ENCODE results near the gene POMGNT2.

POMGNT2 gene

DNA sequence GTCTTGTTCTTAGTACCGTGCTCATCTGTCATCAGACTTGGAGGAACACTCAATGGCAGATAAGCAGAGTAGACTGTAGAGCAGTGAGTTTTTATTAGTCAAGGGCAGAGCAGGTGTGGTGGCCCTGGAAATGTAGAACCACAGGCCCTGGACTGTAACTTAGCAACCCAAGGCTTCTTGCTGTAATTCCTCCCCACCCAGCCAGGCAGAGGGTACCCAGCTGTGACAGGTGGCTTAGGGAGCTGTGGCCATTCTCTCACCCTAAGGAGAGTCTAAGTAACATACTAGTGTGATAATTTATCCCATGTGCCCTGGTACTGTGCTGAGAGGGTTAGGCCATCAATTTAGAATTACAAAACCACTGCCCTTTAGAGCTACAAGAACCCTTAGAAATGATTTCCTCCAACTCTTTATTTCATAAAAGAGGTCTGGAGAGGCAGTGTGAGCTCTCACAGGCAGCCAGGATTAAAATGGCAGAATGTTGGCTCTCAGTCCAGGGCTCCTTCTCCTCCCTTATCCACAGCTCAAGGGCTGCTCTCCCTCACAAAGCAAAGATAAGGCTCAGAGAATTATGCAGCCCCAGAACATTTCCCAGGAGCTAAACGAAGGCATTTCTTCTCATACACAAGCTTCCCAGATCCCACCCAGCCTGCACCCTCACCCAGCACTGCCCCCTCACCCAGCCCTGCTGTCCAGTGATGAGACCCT lies 3.0 kb downstream of the POMGNT2 start:
- DNase-seq (ENCODE audit: low spot score), result no peak

DNA sequence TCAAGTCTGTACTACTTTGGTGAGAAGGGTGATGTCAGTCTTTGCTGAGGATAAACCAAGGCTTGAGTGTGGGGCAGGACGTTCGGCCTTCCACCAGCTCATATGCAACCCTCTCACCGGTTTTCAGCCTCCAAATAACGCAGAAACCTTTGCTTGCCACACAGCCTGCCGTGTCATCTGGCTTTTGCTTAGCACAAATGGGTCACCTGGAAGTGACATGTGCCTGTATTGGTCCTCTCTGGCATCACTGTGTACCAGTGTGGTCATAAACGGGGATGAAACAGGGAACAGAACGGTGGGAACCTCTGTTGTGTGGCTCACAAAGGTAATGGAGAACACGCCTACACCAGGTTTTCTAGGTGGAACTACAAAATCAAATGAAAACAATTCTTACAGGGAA lies 7.1 kb downstream of the POMGNT2 start:
- DNase-seq (ENCODE audit: low spot score), result no peak

DNA sequence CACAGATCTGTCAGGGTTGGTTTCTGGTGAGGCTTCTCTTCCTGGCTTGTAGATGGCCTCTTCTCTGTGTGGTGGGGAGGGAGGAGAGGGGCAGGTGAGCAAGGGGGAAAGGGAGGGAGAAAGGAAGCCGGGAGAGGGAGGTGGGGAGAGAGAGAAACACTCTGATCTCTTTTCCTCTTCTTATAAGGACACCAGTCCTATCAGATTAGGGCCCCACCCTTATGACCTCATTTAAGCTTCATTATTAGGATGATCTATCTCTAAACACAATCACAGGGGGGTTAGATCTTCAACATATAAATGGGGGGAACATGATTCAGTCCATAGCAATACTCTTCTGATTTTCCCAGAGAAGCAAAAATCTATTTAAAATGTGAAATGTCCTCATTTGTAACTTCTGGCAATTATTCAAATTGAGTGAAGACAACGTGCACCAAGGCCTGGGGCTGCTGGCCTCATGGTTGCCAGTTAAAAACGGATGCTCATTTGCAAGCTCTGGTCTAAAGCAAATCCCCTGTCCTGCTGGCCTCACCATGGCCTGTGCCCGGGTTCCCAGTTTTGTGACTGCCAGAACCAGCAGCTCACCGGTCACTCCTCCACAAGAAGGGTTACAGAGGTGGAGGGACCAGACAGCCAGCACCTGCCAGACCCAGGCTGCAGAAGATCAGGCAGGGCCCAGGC lies 8.3 kb downstream of the POMGNT2 start:
- no peak for DNase-seq (ENCODE audit: low spot score)

DNA sequence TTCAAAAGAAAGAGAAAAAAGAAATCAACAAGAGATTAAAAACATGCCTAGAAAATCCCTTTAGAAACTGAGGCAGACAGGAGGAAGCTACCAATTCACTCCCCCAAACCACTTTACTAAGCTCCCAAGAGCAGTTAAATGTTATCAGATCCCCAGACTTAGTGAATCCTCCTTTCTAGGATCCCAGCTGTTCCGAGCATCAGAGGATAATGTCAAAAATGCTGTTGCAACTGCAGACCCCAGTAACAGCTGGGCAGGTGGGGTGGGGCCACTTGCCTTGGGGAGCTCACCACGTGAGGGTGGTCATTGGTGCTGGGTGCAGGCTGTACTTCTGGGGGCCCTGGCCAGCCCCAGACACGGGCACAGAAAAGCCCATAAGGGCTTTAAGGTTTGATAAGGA lies 9.1 kb downstream of the POMGNT2 start:
- no peak for DNase-seq (ENCODE audit: low spot score)

DNA sequence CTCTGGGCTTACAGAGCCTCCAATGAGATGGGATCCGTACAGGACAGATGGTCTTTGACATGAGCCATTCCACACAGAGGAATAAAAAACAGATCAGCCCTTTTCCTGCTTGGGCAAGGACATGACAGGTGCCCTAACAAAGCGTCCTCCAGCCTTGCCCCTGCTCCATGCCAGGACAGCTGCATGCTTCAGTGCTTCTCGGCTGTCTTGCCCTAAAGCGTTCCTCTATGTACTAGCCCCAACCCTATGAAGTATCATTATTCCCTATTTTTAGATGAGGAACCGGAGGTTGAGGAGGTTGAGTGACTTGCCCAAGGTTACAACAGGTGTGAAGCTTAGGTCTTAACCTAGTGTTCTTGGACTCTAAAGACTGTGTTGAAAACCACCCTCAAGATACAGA lies 10.5 kb downstream of the POMGNT2 start:
- no peak for DNase-seq (ENCODE audit: low spot score)

DNA sequence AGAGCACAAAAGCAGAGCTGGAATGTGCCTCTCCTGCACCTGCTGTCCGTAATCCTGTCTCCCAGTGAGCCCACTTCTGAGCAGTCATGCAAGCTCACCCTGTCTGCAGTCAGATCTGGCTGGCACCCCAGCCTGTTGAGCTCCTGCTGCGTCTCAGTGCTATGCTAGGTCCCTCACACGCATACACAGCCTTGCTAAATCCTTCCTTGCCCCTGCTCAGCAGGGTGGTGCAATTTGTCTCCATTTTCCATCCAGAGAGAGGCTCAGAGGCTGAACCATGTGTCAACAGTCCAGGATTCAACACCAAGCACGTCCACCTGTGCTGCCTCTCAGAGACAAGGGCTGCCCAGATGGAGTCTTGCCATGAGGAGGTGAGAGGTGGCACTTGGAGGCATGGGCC lies 11.0 kb downstream of the POMGNT2 start:
- no peak for DNase-seq (ENCODE audit: low spot score)

DNA sequence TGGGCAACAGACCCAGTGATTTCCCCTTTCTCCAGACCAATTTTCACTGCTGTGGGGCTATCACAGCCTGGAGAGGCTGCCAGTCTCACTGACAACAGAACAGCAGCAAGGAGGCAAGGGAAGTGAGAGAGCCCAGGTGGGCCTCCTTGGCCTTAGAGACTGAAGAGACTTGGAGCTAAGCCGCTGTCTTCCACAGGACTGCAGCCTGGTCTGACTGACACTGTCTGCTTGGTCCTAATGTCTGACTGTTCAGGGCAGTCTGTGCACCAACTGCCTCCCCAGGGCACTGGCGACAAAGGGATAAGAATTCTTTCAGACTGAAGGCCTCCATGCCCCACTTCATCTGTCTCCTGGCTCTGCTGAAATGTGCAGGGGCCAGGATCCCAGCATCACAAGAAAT lies 11.5 kb downstream of the POMGNT2 start:
- DNase-seq (ENCODE audit: low spot score), result no peak

DNA sequence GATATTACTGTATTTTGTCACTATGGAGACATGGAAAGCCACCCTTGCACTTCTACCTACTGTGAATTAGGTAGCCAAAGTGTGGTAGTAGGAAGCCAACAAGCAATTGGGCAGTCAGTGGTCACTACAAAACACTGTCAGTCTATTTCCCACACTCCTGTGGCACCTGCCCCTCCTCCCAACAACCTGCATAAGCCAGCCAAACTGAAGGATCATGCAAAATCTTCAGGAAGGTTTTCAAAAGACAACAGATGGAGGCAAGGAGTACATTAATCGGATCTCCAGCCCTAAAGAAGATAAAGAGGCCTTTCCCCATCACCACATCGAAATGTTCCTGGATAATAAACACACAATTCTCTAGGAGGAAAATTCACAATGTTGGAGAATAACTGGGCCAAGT lies 11.9 kb downstream of the POMGNT2 start:
- no peak for DNase-seq (ENCODE audit: low spot score)

DNA sequence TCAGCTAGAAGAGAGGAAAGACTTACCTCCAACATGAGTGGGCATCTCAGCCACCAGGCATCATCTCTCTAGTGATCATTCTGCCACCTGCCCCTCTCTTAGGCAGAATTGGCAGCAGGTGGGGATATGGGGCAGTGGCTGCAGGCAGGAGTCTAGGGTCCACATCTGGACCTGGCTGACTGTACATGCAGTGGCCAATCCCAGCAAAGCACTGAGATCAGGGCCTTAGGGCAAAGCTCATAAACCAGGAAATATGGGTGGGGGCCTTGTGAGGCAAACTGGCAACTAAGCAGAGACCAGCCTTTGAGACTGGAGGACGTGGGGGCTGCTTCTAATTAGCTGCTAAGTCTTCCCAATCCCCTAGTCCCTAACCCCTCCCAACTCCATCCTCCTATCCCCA lies 12.9 kb downstream of the POMGNT2 start:
- DNase-seq (ENCODE audit: low spot score), result no peak

DNA sequence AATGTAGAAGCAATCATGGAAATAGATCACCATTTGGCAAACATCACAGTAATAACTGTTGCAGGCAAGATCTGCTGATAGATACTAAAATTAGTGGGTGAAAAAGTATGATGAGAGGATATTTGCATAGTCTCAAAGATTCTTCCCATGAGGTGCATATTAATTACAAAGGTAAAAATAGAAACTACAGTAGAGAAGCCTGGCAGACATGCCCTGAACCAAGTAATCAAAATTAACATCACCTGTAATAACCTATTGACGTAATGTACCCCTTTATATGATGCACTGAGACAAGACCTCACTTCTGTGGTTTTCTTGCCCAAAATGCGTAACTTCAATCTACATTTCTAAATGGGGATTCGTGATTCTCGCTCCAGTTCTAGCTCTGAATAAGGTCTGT lies 14.4 kb downstream of the POMGNT2 start:
- DNase-seq (ENCODE audit: low spot score), result no peak

DNA sequence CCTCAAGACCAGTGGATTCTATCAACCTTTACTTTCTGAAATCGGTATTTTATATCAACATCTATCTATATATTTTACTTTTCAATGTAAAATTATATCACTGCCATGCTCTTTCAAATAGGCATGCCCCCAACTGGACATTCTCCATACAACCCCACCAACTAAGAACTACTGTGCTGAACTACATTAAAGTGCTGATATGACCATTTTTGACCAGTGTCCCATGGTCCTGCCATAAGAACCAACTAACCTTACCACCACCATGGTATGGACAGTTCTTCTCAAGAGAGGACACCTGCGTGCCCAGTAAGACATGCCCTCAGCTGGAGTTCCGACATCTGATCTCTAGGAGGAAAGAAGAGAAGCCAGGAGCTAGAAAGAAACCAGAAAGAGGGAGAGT lies 15.6 kb downstream of the POMGNT2 start:
- no peak for DNase-seq (ENCODE audit: low spot score)

DNA sequence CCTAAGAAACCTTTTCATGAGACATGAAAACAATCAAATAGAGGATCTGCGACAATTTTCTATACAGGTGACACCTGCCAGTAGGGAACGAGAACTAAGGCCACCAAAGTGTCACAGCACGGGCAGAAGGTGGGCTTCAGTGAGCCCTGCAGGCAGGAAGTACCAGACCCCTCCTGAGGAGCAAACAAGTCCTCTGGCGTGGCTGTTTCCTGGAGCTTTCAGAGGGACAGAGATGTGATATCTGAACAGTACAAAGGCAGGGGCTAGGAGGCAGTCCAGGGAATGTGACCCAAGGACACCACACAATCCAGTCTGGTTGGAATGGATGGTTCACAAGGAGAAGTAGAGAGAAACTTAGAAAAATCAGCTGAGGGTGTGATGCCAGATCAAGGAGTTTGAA lies 16.8 kb downstream of the POMGNT2 start:
- no peak for DNase-seq (ENCODE audit: low spot score)

DNA sequence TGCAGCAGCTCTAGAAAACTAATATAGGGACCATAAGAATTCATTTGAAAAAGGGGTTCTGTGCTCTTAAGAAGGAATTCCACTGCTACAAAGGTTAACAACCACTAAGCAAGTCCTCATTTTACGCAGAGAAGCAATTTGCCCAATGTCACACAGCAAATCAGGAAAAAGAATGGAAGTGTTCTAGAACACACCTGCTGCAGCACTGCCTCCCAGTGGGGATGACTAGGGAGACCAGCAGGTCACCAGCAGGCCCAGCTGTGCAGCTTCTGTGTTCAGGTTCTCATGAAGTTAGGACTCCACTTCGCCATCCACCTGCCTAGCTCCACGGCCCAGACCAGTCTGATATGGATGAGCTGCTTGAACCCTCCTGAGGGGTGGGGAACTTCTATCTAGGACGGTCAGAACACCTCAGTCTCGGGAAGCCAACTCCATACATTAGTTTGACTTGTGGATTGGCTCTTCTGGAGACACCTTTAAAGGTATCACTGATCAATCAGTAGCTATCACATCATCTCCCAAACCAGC lies 18.6 kb downstream of the POMGNT2 start:
- no peak for DNase-seq (ENCODE audit: low spot score)

DNA sequence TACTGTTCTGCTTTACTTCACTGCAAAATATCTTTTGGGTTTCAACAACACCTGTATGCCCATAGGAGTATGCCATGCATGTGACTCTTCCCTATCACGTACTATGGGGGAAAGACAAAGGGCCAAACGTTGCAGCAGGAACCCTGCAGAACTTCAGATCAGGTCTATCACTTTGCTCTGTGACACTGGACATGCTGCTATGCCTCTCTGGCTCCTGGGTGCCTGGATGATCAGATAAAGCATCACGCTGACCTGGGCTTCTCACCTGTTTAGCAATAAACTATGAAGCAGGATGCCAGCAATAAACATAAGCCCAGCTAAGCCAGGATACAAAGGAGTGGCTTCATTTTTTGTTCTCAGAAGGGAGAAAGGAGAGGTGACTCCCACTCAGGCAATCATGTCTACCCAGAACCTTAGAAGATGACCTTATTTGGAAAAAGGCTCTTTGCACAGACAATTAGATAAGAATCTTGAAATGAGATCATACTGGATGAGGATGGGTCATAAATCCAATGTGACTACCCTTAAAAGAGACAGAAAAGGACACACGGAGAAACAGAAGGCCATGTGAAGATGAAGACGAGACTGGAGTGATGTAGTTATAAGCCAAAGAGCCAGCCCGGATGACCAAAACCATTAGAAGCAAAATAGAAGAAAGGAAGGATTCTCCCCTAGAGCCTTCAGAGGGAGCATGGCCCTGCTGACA lies 19.3 kb downstream of the POMGNT2 start:
- no peak for DNase-seq (ENCODE audit: low spot score)

DNA sequence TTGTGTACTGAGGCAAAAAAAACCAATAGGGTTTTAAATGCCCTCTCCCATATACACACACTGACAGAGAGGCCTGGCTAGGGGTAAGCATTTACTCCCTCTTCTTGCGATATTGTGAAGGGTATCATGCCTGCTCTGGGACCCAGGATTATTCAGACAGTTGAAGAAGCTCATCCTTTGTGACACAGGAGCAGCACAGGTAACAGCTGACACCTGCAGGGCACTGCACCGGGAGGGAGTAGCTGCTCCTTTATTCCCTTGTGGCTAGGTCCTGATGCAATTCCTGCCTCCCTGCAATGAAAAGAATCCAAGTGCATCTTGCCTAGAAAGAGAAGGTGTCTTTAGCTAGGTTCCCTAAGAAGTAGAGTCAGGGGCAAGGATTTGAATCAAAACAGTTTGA lies 23.4 kb downstream of the POMGNT2 start:
- DNase-seq (ENCODE audit: low spot score), result no peak

DNA sequence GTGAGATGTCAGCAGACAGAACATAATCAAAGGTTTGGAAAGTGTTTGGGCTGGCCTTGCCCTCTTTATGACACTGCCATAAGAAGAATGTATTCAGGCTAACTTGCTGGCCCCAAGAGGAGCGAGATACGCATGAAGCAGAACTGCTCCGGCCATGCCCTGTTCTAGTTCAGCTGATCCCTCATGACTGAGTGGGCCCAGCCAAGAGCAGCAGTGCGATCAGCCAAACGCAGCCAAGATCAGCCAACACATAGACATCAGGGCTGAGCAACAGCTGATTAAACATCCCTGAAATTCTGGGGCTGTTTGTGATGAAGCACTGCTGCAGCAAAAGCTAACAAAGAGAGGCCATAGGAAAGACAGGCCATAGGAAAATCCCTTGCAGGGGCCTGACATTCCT lies 24.1 kb downstream of the POMGNT2 start:
- DNase-seq (ENCODE audit: low spot score), result no peak

DNA sequence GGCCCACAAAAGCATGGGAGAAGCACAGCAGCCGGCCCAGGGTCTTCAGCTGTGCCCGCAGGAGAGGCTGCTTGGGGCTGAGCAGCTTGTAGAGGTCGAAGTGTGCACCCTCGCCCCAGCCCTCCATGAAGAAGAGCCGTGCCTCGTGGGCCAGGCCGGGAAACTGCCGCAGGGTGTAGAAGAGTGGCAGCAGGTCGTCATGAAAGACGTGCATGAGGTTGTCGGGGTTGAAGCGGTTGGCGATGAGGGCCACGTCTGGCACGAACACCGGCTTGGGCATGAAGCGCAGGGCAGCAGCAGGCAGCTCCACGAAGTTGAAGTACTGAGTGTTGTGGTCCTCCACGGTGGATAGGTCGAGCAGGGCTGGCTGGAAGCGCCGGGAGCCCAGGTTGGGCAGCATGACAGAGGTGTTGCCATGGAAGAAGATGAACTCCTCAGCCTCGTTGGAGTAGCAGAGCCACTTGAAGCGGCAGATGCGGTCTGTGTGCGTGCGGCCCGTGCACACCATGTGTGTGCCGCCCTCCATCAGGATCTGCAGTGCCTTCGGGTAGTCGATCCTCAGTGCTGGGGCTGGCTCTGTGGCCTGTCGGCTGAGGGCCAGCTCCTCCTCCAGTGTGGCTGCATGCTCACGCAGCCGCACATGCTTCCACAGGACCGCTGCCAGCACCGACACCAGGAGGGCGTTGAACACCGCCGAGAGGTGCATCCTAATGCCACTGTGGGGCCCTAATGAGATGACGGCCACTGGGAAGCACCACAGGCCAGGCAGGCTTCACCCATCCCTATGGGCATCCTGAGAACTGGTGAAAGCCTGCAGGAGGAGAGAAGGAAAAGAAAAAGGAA lies 24.9 kb downstream of the POMGNT2 start:
- no peak for DNase-seq (ENCODE audit: low spot score)

DNA sequence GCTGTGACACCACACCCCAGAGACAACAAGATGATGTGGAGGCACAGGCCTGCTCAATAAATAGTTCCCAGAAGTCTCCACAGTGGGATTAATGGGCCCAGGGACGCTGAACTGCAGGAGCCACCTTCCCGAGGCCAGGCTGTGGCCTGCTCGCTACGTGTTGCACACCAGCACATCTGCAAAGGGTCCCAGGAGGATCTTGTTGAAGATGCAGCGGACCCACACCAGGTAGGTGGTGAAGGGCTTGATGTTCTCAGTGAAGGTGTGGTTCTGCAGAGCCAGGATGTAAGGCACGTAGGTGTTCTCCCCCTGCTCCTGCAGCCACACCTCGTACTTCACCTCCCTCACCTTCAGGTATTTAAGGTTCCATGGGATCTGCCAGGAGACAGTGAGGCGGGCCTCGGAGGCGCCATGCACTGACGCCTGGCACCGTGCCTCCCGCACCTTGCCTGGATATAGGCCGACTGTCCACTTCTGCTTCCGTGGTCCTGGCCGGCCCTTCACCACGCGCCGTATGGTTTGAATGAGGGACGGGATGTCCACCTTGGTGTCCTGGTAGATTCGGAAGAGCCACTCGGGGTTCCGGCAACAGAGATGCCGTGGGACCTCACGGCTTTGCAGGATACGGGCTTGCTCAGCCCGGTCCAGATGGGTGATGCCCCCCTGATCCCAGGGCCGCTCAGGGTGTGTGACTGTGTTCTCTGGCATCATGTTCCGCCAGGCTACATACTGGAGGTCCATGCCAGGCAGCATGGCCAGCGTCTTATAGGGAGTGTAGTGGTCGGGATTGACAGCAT lies 26.1 kb downstream of the POMGNT2 start:
- no peak for DNase-seq (ENCODE audit: low spot score)

DNA sequence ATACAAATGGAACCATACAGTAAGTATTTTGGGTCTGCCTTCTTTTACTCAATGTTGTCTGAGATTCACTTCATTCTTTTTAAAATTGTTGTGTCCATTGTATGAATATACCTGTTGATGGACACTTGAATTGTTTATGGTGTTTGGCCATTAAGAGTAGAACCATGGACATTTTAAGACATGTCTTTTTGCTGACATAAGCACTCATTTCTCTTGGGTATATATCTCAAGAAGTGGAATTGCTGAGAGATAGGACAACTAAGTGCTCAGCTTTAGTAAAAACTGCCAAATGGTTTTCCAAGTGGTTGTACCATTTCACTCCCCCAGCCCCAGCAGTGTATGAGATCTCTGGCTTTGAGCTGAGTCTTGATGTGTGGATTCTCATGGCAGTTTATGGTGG lies 28.2 kb downstream of the POMGNT2 start:
- DNase-seq (ENCODE audit: low spot score), result no peak

DNA sequence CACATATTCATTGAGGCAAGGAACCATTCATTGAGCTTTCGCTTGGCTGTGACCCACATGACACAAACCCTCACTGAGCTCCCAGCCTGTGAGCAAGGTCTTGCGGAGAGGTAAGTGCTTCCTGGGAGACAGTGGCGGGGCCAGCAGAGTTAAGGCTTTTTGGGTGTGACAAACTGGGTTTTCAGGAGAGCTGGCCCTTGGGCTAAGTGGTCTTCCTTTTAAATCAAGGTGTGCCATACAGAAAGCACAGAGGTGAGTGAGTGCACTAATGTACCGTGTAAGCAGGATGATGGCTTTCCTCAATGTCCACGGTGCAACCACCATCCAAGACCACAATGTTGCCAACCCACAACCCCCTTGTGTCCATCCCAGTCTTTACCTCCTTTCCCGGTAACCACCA lies 28.6 kb downstream of the POMGNT2 start:
- no peak for DNase-seq (ENCODE audit: low spot score)

DNA sequence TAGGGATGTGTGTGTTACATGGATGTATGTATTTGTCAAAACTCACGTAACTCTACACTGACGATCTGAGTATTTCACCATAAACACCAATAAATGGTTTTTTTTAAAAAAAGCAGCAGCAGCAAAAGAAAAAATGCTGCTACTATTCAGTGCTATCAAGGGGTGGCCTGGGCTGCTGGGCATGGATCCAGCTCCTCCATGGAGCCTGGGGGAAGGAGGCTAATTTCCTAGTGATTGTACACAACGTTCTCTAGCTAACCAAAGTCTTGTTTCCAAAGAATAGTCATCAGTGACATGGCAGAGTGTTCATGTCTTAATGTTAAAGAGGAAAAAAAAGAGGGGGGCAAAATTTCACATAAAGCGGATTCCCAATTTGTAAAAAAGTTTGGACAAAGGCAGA lies 29.0 kb downstream of the POMGNT2 start:
- no peak for DNase-seq (ENCODE audit: low spot score)

All from RKO (cell line).